AG09319 (cell line): ENCODE data around the gene KRTAP2-2.

ENCODE experiments used
- DNase-seq: peaks from one replicate; pipeline ENCODE4 v3.0.0-alpha.2; 2010; ENCODE audit warnings: low read depth; ENCODE audit errors: extremely low read depth
- TF ChIP-seq, protein P1 (sequence below): IDR thresholded peaks from 2 replicates; pipeline ENCODE4 v1.5.1; 2011; ENCODE audit warnings: low read depth, mild to moderate bottlenecking, inconsistent platforms, low read length, moderate library complexity

KRTAP2-2 gene

DNA sequence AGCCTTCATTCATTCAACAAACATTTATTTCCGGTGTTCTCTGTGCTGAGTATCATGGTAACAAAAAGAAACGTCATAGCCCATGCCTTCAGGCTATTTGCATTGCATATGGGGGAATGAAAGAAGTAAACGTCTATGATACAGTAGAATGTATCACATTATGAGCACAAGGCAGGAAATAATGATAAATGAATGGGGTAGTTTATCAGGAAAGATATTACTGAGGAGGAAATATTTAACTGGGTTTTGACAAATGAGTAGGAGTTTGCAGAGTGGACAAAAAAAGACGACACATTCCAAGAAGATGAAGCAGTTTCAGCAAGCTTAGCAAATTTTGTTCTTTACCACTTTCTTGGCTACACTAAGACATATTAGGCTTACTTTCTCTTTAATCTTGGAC lies 27.6 kb upstream of the KRTAP2-2 start:
- TF ChIP-seq, protein P1, sequence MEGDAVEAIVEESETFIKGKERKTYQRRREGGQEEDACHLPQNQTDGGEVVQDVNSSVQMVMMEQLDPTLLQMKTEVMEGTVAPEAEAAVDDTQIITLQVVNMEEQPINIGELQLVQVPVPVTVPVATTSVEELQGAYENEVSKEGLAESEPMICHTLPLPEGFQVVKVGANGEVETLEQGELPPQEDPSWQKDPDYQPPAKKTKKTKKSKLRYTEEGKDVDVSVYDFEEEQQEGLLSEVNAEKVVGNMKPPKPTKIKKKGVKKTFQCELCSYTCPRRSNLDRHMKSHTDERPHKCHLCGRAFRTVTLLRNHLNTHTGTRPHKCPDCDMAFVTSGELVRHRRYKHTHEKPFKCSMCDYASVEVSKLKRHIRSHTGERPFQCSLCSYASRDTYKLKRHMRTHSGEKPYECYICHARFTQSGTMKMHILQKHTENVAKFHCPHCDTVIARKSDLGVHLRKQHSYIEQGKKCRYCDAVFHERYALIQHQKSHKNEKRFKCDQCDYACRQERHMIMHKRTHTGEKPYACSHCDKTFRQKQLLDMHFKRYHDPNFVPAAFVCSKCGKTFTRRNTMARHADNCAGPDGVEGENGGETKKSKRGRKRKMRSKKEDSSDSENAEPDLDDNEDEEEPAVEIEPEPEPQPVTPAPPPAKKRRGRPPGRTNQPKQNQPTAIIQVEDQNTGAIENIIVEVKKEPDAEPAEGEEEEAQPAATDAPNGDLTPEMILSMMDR, result no peak
- no peak for DNase-seq

DNA sequence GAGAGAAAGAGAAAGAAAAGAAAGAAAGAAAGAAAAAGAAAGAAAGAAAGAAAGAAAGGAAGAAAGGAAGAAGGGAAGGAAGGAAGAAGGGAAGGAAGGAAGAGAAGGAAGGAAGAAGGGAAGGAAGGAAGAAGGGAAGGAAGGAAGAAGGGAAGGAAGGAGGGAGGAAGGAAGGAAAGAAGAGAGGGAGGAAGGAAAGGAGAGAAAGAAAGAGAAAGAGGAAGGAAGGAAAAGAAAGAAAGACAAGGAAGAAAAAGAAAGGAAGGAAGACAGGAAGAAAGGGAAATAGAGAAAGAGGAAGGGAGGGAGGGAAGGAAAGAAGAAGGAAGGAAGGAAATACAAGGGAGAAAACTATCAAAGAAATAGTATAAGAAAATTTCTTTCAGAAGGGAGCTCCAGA lies 21.8 kb upstream of the KRTAP2-2 start:
- TF ChIP-seq, protein P1, result no peak
- no peak for DNase-seq

GRCh38 chr17:41073676-41074075 lies 18.6 kb upstream of the KRTAP2-2 start:
- TF ChIP-seq, protein P1, result no peak
- DNase-seq, result no peak

- TF ChIP-seq, protein P1, result no peak
- no peak for DNase-seq
Observed at GRCh38 chr17:41071606-41072360, 16.8 kb upstream of the KRTAP2-2 start.

DNA sequence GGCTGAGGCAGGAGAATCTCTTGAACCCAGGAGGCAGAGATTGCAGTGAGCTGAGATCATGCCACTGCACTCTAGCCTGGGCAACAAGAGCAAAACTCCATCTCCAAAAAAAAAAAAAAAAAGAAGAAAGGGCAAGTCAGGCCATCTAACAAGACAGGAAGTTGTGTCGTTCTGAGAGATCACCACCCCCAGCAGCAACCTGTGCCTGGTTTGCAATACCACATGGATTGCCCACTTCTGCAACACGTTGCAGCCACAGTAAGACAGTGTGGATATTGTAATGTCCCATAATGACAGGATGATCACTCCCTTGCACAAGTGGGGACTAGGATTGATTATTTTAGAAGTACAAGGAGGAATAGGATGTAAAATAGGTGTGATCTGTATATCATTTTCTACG lies 14.0 kb upstream of the KRTAP2-2 start:
- no peak for DNase-seq
- TF ChIP-seq, protein P1, result no peak

DNA sequence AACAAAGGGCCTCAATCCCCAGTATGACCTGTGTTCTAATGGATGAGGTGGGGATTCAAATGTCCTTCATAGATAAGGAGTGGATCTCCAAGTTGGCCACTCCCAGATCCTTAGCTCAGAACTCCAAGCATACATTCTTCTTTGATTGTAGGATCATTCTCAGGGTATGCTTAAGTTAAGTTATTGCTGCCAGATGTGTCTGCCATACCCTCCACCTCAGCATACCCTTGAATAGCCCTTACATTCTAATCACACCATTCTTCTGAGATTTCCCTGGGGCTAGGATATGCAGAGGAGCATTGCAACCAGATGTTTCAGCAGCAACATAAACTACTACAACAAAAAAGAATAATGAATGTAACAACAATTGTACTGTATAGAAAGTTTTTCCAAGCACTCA lies 12.3 kb upstream of the KRTAP2-2 start:
- DNase-seq, result peak; percentile 63

More for the DNA sequence above, 12.3 kb upstream of the KRTAP2-2 start:
- TF ChIP-seq, protein P1, result no peak
